Activated CD8-positive, alpha-beta memory T cell treated with anti-CD3 and anti-CD28 coated beads, Interleukin-2, amount 50 U/mL, for 1 hour (primary cell): Measurements from ENCODE around the gene NDUFA8.

Source experiments
- DNase-seq: peaks from one replicate; pipeline ENCODE4 v3.0.0-alpha.2; 2020; ENCODE audit errors: extremely low read depth

The NDUFA8 gene

GRCh38 chr9:122159026-122159924 lies at the start of gene NDUFA8, which contains the start of gene MORN5:
TSS of gene NDUFA8 (minus strand) at chr9:122159779. CDS start at chr9:122159677, 102 bp downstream.
TSS of gene MORN5 (plus strand) at chr9:122159908. CDS start at chr9:122159973, 65 bp downstream.
- peak; percentile 90 for DNase-seq

GRCh38 chr9:122207096-122207495 lies 47.5 kb upstream of the NDUFA8 start:
- DNase-seq: no peak

- DNase-seq: no peak
Observed at GRCh38 chr9:122206118-122207046, 46.8 kb upstream of the NDUFA8 start.

- DNase-seq: no peak
Observed at GRCh38 chr9:122205176-122205575, 45.6 kb upstream of the NDUFA8 start.

DNA sequence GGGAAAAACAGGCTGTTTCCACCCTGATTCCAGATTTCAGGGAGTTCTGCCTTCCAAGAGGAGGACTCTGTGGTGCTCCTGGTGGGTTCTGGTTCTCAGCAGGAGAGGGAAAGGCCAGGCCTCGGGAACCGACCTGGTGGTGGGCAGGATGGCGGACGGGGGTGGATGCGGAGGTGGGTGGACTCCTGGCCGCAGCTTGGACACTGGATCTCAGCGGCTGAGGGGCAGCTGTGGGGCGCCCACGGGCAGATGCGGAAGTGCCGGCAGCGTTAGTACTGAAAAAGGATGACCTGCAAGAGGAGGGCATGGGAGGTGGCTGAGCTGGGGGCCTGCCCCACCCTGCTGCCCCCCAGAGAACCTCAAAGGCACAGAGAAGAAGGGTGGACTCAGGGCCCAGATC lies 44.9 kb upstream of the NDUFA8 start:
- DNase-seq: no peak

DNA sequence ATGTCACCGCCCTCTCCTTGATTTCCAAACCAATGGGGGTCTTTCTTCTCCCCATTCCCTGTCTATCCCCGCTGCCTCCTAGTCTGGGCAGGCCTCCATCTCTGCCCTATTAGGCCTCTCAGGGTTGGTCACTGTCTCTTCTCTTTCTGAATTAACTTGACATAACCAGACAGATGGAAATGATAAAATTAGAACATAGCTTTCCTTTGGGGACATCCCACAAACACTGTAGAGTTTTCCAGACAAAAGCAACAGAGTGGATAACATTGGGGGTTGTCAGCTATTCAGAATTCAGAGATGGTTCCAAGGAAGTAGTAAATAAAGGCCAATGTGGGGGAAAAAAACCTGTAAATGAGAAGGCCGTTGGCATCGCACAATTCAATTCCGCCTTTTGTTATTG lies 44.5 kb upstream of the NDUFA8 start:
- DNase-seq: no peak

DNA sequence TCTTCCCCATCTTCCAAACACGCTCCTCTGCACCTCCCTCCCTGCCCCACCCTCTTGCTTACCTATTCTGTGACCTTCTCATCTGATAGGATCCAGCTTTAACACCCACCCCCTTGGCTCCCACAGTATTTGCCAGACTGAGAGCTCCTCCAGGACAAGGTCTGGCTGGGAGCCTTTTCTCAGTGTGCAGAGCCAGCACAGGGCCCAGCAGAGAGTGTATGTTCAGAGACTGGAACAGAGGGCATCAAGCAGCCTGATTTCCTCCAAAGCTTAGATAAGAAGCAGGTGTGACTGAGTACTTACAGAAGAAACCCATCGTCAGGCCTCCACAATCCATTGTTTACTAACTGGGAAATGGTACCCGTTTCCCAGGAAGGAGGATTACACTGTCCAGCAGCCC lies 42.5 kb upstream of the NDUFA8 start:
- no peak for DNase-seq

DNA sequence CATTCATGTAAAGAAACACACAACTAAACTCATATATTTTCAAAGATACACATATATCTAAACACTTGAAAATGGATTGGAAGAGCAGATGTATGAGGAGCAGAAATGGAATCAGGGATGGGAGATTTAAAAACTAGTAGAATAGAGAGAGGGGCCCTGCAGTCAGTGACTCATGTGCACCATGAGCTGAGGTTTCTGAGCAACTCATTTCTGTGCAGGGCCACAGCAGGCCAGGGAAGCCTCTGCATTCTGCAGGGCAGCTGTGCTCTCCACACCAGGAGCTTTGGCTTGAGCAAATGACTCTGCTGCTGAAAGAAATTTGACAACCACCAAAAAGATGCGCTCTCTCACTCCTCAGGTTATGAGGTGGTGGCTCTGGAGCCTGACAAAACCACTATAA lies 42.1 kb upstream of the NDUFA8 start:
- no peak for DNase-seq

GRCh38 chr9:122200960-122201595 lies 41.5 kb upstream of the NDUFA8 start:
- no peak for DNase-seq

DNA sequence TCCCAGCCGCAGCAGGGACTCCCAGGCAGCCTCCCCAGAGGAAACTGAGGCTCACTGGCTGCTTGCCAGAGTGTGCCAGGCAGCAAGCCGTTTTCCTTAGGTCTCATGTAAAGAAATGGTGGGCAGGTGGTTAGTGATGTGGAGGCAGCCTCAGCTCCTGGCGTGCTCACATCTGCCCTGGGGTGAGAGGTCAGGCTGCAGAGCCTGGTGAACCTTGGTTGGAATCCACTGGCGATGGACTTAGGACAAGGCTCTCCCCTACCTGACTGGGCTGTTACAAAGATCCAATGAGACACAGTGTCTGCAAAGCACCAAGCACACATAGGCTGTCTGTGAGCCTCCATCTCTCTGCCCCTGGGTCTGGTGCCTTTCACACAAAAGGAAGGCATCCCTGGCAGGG lies 38.3 kb upstream of the NDUFA8 start:
- no peak for DNase-seq

DNA sequence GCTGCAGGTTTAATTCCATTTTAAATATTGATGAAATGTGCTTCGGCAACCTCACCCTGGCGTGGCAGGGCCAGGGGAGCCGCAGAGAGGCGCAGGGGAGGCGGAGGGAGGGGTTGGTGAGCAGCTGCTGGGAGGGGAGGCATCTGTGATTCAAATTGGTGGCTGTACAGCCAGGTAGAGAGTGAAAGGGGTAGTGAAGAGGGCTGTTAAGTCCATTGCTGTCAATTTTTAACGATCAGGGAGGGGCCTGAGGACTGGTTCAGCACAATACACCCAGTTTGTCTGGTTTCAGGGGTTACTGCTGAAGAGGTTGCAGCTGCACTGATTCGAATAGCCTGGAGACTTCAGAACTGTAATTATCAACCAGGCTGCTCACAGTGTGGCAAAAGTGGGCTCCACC lies 37.8 kb upstream of the NDUFA8 start:
- no peak for DNase-seq

DNA sequence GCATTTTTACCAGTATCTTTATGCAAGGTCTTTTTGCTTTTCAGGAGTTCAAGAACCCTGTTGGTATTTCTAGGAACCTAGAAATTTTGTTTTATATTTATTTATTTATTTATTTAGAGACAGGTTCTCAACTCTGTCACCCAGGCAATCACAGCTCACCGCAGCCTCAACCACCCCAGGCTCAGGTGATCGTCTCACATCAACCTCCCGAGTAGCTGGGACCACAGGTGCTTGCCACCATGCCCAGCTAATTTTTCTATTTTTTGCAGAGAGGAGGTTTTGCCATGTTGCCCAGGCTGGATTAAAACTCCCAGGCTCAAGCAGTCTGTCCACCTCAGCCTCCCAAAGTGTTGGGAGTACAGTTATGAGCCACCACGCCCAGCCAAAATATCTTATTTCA lies 36.3 kb upstream of the NDUFA8 start:
- DNase-seq: no peak

DNA sequence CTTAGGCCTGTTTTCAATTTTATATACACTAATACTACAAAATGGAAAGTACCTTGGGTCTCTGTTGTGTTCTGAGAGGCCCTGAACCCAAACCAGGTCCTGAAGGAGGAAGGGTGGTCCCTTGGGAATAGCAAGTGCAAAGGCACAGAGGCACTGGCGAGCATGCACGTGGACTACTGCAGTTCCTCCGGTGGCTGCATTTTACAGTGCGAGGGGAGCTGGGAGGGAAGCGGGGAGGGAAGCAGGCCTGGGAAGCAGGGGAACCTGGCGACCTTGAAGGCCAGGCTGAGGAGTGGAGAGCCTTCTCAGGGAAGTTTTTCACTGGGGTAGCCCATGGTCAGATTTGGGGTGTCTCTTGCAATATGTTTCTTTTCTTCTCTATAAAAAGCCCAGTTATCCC lies 34.1 kb upstream of the NDUFA8 start:
- DNase-seq: no peak

DNA sequence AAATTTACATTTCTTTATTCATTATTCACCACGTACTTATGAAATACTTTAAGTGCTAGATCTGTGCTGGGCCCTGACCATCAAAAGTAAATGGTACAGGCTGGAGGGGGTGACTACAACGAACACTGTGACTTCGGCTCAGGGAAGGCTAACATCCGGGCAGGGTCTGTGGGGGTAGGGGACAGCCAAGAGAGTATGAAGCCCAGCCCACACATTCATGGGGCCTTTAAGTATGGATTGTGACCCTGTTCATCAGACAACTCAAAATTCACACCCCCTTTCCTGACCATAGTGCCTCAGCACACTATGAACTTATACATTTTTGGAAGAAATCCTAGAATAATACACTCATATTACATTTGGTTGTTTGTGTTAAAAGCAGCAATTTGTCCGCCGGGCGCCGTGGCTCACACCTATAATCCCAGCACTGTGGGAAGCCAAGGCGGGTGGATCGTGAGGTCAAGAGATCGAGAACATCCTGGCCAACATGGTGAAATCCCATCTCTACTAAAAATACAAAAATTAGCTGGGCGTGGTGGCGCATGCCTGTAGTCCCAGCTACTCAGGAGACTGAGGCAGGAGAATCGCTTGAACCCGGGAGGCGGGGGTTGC lies 33.4 kb upstream of the NDUFA8 start:
- no peak for DNase-seq

DNA sequence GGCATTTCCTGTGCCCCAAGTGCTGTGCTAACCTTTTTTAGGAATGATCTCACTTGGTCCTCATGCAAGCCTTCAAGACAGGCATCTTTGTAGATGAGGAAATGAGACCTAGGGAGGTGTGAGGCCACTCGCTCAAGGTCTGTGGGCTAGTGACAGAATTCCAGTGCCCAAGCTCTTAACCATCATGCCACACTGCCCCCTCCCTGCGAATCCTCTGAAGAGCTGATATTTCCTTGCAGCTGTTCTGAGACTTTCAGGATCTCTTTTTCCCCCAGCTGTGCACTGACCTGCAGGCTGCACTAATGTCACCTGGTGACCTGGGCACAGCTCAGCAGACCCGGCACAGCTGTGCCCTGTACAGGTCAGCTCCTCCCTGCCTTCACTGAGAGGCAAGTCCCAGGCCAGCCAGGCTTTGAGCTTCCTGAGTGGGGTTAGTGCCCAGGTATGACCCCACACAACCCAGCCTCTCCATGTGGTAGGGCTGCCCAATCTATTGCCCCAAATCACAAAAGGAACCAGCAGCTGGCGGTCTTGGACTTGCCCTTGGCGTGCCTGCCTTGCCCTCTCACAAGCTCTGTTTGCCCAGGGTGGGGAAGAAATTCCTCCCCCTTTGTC lies 32.8 kb upstream of the NDUFA8 start:
- no peak for DNase-seq

DNA sequence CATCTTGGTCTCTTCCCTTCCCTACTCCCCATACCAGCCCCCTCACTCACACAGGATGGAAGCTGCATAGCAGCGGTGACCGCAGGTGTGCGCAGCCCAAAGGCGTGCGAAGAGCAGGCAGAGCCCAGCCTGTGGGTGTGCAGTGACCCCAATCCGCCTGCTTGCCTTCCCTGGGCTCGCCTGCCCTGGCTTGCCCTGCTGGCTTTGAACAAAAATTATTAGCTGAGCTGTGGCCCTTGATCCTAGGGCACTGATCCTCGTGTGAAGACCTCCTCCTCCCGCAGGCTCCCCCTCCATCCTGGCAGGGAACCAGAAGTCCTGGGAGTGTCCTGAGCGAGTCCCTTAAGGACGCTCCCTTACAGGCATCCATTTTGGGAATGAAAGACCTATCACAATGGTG lies 32.0 kb upstream of the NDUFA8 start:
- DNase-seq: no peak

DNA sequence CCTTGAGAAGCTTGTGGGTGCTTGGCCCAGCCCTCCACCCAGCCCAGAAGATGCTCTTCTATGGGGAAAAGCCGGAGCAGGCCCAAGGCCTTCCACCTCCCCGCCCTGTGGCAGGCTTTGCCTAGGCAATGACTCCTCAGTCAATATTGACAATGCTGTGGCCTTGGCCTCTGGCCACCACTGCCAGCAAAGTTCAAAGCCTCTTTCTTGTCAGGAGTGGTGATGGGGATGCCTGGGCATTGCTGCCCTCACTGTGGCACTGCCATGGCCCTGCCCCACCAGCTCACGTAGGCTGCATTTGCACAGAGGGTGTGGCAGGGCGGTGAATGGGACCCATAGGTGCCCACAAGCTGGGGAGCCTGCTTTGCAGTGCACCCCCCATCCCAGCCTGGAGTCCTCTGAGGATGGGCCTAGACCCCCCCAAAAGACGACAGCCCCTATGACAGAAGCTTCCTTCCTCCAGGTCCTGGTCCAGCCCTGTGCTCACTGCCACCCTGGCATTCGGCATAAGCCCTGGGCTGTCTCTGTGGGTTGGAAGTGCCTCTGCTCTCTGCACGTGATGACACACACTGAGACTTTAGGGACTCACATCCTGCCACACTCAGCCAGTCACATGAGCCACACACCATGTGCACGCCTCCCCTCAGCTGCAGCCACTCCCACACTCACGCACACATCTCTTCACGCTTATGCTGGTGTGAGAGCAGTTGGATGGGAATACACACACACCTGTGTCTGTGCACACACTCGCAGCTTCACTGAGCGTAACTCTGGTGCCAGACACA lies 31.2 kb upstream of the NDUFA8 start:
- no peak for DNase-seq

DNA sequence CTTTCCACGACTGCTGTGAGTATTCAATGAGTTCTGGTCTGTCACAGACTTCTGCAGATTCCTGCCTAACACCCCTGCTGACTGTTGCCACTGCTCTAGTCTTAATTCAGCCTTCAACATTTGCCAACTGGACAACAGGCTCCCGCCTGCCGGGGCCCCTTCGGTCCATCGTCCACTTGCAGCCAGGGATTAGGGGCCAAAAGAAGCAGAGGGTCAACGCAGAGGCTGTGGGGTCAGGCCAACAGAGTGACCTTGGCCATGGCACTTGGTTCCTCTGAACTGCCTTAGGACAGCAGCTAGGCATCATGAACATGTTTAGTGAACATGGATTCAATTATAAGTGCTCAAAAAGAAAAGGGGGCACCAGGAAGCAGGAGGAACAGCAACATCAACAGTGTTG lies 28.8 kb upstream of the NDUFA8 start:
- no peak for DNase-seq

DNA sequence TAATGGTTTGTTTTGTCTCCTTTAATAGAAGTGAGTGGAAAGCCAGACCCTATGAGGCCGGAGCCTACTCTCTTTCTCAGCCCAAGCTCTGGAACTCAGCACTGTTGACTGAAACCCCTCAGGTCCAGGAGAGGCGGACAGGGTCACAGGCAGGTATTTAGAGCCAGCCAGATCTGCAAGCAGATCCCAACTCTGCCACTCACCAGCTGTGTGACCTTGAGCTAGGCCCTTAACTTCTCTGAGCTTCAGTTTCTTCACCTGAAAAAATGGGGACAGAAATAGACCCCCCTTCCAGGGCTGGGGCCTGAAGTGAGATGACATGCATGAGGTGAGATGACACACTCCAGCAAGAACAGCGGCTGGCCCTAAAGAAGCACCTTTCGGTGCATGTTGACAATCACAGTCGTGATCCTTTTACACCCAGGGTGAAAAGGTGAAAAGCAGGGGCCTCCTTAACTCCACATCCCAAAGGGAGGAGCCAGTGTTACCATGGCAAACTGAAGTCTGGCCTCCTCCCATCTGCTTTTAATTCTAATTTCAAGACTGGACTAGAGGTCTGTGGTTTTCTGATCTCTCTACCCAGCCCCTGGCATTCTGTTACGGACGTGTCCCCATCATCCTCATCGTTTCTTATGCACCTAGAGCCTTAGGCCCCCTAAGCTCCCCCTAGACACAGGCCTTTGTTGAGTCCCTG lies 27.3 kb upstream of the NDUFA8 start:
- DNase-seq: no peak

DNA sequence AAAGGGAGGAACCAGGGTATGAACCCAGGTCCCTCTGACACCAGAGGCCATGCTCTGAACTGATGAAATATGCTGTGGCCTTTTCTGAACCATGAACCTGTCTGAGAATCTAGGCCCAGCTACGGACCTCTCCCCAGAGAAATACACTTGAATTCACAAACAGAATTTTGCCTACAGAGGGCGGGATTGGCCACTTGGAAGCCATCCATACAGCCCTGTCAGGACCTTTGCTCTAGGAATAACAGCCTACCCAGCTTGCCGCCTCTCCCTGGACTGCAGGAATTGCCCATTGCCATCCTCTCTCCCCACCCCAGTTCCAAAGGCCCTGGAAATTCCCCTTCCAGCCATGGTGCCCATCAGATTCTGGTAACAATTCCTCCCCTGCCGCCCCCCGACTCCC lies 26.7 kb upstream of the NDUFA8 start:
- no peak for DNase-seq
